Pancreas (tissue), 10 donors: Measurements from ENCODE around the gene HJURP. TPM values are rescaled to one million over a fixed set of nuclear protein-coding genes. Genes with fewer than 3 reads are reported as not detected.
"Not testable (repeated sequence)": the region's sequence is repeated elsewhere in the genome, so short reads cannot be mapped to it uniquely, and the experiment has no call there.

Experiments
- ATAC-seq, 4 donors: fragments of 200-7000 bp; cut with Tn5 transposase; one replicate each; pipeline versions ENCODE4 v1.8.0 to v1.9.1; 2020; ENCODE audit warnings: mild to moderate bottlenecking in 4 of 4, moderate library complexity in 4 of 4
- DNase-seq, 6 donors: peaks; one replicate each; pipeline ENCODE4 v3.0.0-alpha.2; 2020
- FAIRE-seq: peaks from 2 replicates; lab custom pipeline; 2012; peaks lifted over from hg19 to GRCh38; lab: Jason Lieb, UNC
- H3K27ac ChIP-seq, 4 donors: fragments of 200-600 bp; sonication (generic); 1 replicate in 3 of 4; 2 replicates in 1 of 4; pipeline versions ENCODE4 v1.5.0 to v1.8.0; 2020
- H3K27me3 ChIP-seq, 4 donors: fragments of 200-600 bp; one replicate each; pipeline ENCODE4 v1.8.0; 2021
- H3K36me3 ChIP-seq, 3 donors: fragments of 200-600 bp; sonication (generic) in 1 of 3; one replicate each; pipeline versions ENCODE4 v1.5.0 to v1.8.0; 2020 to 2021
- H3K4me1 ChIP-seq, 3 donors: fragments of 200-600 bp; one replicate each; pipeline ENCODE4 v1.8.0; 2021
- H3K4me3 ChIP-seq, 4 donors: fragments of 200-600 bp; sonication (generic) in 2 of 4; one replicate each; pipeline versions ENCODE4 v1.5.0 to v1.8.0; 2020 to 2021
- H3K9me3 ChIP-seq, 4 donors: fragments of 200-600 bp; one replicate each; pipeline ENCODE4 v1.8.0; 2021
- CTCF ChIP-seq, 4 donors: fragments of 200-600 bp; sonication (generic) in 3 of 4; IDR thresholded peaks; one replicate each; pipeline versions ENCODE4 v1.5.0 to v1.8.0; 2021; ENCODE audit warnings: antibody characterized with exemption in 4 of 4
- WGBS, 2 donors: extraction: QIAGEN DNeasy Blood & Tissue Kit; methylation state at CpG; one replicate each; pipeline ENCODE4 v1.1.7; 2013; 5-methylcytosine and 5-hydroxymethylcytosine counted together
- intact Hi-C, 3 donors: fragments of 100-400 bp; cut with DNase I; formaldehyde crosslinking; loops; one replicate each; pipeline versions ENCODE4 v1.11.1 to v1.14.2; 2022
- polyA plus RNA-seq, 2 donors: library from polyadenylated mRNA; stranded (reverse); fragments of 200-250 nt; gene quantifications; one replicate each; pipeline ENCODE4 v1.2.3, GENCODE V29; 2013
- total RNA-seq, 6 donors: library from RNA; stranded (reverse); fragmentation: NEBNext Ultra II Directional in 4 of 6; extraction: Animal tissue kit (Norgen Biotek cat#: 25700) in 4 of 6; gene quantifications; one replicate each; pipeline versions ENCODE4 v1.2.1 to v1.2.4, GENCODE V29; 2021 to 2023
- donor health status: healthy with polysubstance abuse.
- donor health status: DM: no; HTN: no; CAD: no; lungs with moderate emphysema.
- donor health status: DM: no; HTN: no; CAD: no.
- donor health status: control.
- donor health status: control.
- donor health status: Bipolar disorder and iron deficiency.
- donor health status: DM: yes; HTN: yes; CAD: no.
- donor health status: DM: no; HTN: no; CAD: no.
- donor health status: DM: no; HTN: no; CAD: no.
- donor health status: DM: yes; HTN: yes; CAD: no.

The HJURP gene
- total and polyA plus RNA-seq, 8 donors: 0.16 to 1.2 (median 0.47) TPM; not detected in 3

- Histone ChIP-seq H3K4me1 (no peaks in the 10 kb centered on the region), H3K27me3 (no peaks in the 10 kb centered on the region), H3K4me3 (no peak overlapping the region), H3K36me3 (no peaks in the 10 kb centered on the region), H3K9me3 (no peaks in the 10 kb centered on the region), H3K27ac (no peak overlapping the region)
- DNase-seq (no peak), FAIRE-seq (no peak), ATAC-seq (no peak)
- intact Hi-C loops: no loop called here
- no peak for TF ChIP-seq CTCF (IDR thresholded peaks at IDR 0.05)
Measured at GRCh38 chr2:233882353-233882752, 28.0 kb upstream of the HJURP start.

- H3K4me3 ChIP-seq, H3K36me3 ChIP-seq, H3K27ac ChIP-seq, H3K4me1 ChIP-seq, ATAC-seq, DNase-seq, H3K9me3 ChIP-seq, intact Hi-C loops, FAIRE-seq: not testable (repeated sequence)
- WGBS, 2 donors: 29 to 43% methylated on average over 2 of the region's 2 CpGs
- peaks cover 0 to 32% (median 0%) of the 10 kb centered on the region in 4 donors for H3K27me3 ChIP-seq
Measured at GRCh38 chr2:233872125-233872524, 17.8 kb upstream of the HJURP start.

GRCh38 chr2:233871432-233871831 lies 17.1 kb upstream of the HJURP start:
- no peaks in the 10 kb centered on the region for H3K36me3 ChIP-seq
- intact Hi-C loops: no loop called here
- no peak for TF ChIP-seq CTCF (IDR thresholded peaks at IDR 0.05)
- no peaks in the 10 kb centered on the region for H3K4me1 ChIP-seq
- no peak for ATAC-seq
- H3K27ac ChIP-seq: no peak overlapping the region
- no peak for FAIRE-seq
- WGBS, 2 donors: 45 to 61% methylated on average over 4 of the region's 4 CpGs
- H3K9me3 ChIP-seq: no peaks in the 10 kb centered on the region
- H3K27me3 ChIP-seq: peaks cover 0 to 32% (median 0%) of the 10 kb centered on the region in 4 donors
- no peak for DNase-seq
- H3K4me3 ChIP-seq: no peak overlapping the region

GRCh38 chr2:233867993-233868532 lies 13.7 kb upstream of the HJURP start, which contains the start of gene MSL3B:
TSS of gene MSL3B (minus strand) at chr2:233868386.
- Histone ChIP-seq H3K27me3 (peaks cover 0 to 29% (median 0%) of the 10 kb centered on the region in 4 donors), H3K9me3 (no peaks in the 10 kb centered on the region), H3K27ac (no peak within 1 kb of the TSS), H3K4me3 (peak within 1 kb of the TSS; percentile 33 to 51 (median 38)), H3K36me3 (peaks cover 0 to 2% (median 0%) of the 10 kb centered on the region in 3 donors), H3K4me1 (no peaks in the 10 kb centered on the region)
- no peak for FAIRE-seq
- ATAC-seq: peak; percentile 62 to 90 (median 80)
- TF ChIP-seq CTCF (IDR thresholded peaks at IDR 0.05): no peak
- DNase-seq: peak in 4 of 6 donors; percentile 21 to 76 (median 38)
- WGBS, 2 donors: 8 to 10% methylated on average over 50 of the region's 50 CpGs
- intact Hi-C loops: no loop called here

GRCh38 chr2:233866479-233866878 lies 12.1 kb upstream of the HJURP start:
- Histone ChIP-seq H3K9me3 (no peaks in the 10 kb centered on the region), H3K27ac (no peak overlapping the region), H3K36me3 (peaks cover 0 to 2% (median 0%) of the 10 kb centered on the region in 3 donors), H3K4me3 (no peak overlapping the region), H3K4me1 (no peaks in the 10 kb centered on the region), H3K27me3 (peaks cover 0 to 26% (median 0%) of the 10 kb centered on the region in 4 donors)
- TF ChIP-seq CTCF (IDR thresholded peaks at IDR 0.05): no peak
- no peak for DNase-seq
- ATAC-seq: no peak
- no peak for FAIRE-seq
- intact Hi-C loops: no loop called here
- 96 to 97% methylated on average over 11 of the region's 11 CpGs for WGBS, 2 donors
